Retina (tissue), 1 donor: Measurements from ENCODE around the gene WNT7A.

ENCODE experiments used
- DNase-seq: peaks from one replicate; pipeline ENCODE4 v3.0.0-alpha.2; 2016

WNT7A gene

GRCh38 chr3:13767896-13768295, 112.0 kb downstream of the WNT7A start:
- peak; percentile 43 for DNase-seq

- no peak for DNase-seq
Observed at GRCh38 chr3:13767030-13767429, 112.8 kb downstream of the WNT7A start.
